ENCODE results near the gene ZNF134. TPM values are rescaled to one million over a fixed set of nuclear protein-coding genes. Genes with fewer than 3 reads are reported as not detected.

The ZNF134 gene
- total and polyA plus RNA-seq, 9 of the 15 experiments (the other 6 are each of a cell fraction or from before 2014, with no cell fraction given) = 1.3 to 10.0 (median 5.7) TPM

GRCh38 chr19:57583104-57583520 lies 30.9 kb upstream of the ZNF134 start:
- Histone ChIP-seq H2AFZ (ENCODE audit: low read depth, low read length) (no peak overlapping the region), H3K4me1 (replicated peaks in 1 of 2; ENCODE audit: control insufficient read depth in 2 of 2, insufficient read depth in 2 of 2, low read length in 2 of 2) (peaks cover 0 to 15% of the 10 kb centered on the region in 2 experiments; a peak in 1 of 5 replicates), H3K79me2 (ENCODE audit: control insufficient read depth, insufficient read depth, low read length) (no peaks in the 10 kb centered on the region), H3K4me3 (no peak overlapping the region), H3K9me3 (replicated peaks; ENCODE audit: control insufficient read depth, insufficient read depth, low read depth, low read length) (peaks cover 3% of the 10 kb centered on the region; the same call in 1 of the 2 replicates), H3K27me3 (ENCODE audit: control insufficient read depth in 2 of 2, insufficient read depth in 2 of 2, low read length in 2 of 2) (no peaks in the 10 kb centered on the region), H4K20me1 (replicated peaks; ENCODE audit: control insufficient read depth, insufficient read depth, low read length) (no peaks in the 10 kb centered on the region), H3K9ac (ENCODE audit: insufficient read depth in 1 of 2, low read depth in 2 of 2, low read length in 2 of 2) (no peak overlapping the region), H3K36me3 (ENCODE audit: control insufficient read depth, insufficient read depth, low read length) (no peaks in the 10 kb centered on the region), H3K9me1 (ENCODE audit: control insufficient read depth, insufficient read depth, low read length) (no peaks in the 10 kb centered on the region), H3K27ac (ENCODE audit: extremely low read depth, low read depth, low read length) (no peak overlapping the region), H3K4me2 (ENCODE audit: insufficient read depth, low read length) (no peak overlapping the region)
- FAIRE-seq = no peak
- POLR2A ChIA-PET = interaction anchor here (0.6 kb wide), 1 partner anchor 22 kb away, joined by 3 read pairs; no protein-coding TSS in a partner anchor
- intact Hi-C loops (cut with micrococcal nuclease) = no loop called here
- no TSS peak for BruUV-seq (replicated peaks)
- ATAC-seq = no peak
- in situ Hi-C loops (cut with MboI) = no loop called here
- CTCF ChIA-PET (ENCODE audit: low intra/inter-chr PET ratio) = no interaction called here
- WGBS (ENCODE audit: insufficient coverage, low coverage, missing lambda C conversion rate) = 14% methylated on average over 9 of the region's 21 CpGs
- no peak for DNase-seq (ENCODE audit: extremely low read depth in 1 of 4, low spot score in 3 of 4)
- TF ChIP-seq, protein P1, sequence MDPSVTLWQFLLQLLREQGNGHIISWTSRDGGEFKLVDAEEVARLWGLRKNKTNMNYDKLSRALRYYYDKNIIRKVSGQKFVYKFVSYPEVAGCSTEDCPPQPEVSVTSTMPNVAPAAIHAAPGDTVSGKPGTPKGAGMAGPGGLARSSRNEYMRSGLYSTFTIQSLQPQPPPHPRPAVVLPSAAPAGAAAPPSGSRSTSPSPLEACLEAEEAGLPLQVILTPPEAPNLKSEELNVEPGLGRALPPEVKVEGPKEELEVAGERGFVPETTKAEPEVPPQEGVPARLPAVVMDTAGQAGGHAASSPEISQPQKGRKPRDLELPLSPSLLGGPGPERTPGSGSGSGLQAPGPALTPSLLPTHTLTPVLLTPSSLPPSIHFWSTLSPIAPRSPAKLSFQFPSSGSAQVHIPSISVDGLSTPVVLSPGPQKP (CRISPR knock-in tag; IDR thresholded peaks at IDR 0.05) = no peak
- TF ChIP-seq CHD4 (IDR thresholded peaks at IDR 0.05; ENCODE audit: insufficient read depth, insufficient replicate concordance, low read depth, low read length, poor library complexity, severe bottlenecking) (no peak), HMG20A (CRISPR knock-in tag; conservative IDR thresholded peaks at IDR 0.05) (no peak), ZBTB2 (IDR thresholded peaks at IDR 0.05) (no peak), ZNF175 (CRISPR knock-in tag; IDR thresholded peaks at IDR 0.05; ENCODE audit: low read depth) (no peak), HNRNPH1 (optimal IDR thresholded peaks at IDR 0.05; ENCODE audit: low read depth, low read length) (no peak), MYBL2 (IDR thresholded peaks at IDR 0.05; ENCODE audit: low read depth) (no peak), MYBL2 (CRISPR knock-in tag; IDR thresholded peaks at IDR 0.05; ENCODE audit: borderline replicate concordance) (no peak), FOXA1 (IDR thresholded peaks at IDR 0.05; ENCODE audit: borderline replicate concordance) (no peak), IFI16 (CRISPR knock-in tag; IDR thresholded peaks at IDR 0.05) (no peak), ZNF445 (CRISPR knock-in tag; IDR thresholded peaks at IDR 0.05; ENCODE audit: low read depth) (no peak), ZNF165 (CRISPR knock-in tag; IDR thresholded peaks at IDR 0.05; ENCODE audit: borderline replicate concordance) (no peak), BRF1 (IDR thresholded peaks at IDR 0.05; ENCODE audit: borderline replicate concordance, extremely low read depth, insufficient read length) (no peak), ZNF436 (CRISPR knock-in tag; IDR thresholded peaks at IDR 0.05) (no peak), USF2 (CRISPR knock-in tag; IDR thresholded peaks at IDR 0.05) (no peak), RNF219 (CRISPR knock-in tag; IDR thresholded peaks at IDR 0.05) (no peak)
- TF ChIP-seq, protein P2, sequence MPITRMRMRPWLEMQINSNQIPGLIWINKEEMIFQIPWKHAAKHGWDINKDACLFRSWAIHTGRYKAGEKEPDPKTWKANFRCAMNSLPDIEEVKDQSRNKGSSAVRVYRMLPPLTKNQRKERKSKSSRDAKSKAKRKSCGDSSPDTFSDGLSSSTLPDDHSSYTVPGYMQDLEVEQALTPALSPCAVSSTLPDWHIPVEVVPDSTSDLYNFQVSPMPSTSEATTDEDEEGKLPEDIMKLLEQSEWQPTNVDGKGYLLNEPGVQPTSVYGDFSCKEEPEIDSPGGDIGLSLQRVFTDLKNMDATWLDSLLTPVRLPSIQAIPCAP (CRISPR knock-in tag; IDR thresholded peaks at IDR 0.05; ENCODE audit: borderline replicate concordance) = no peak
